ENCODE data around the gene RAD18. TPM values are rescaled to one million over a fixed set of nuclear protein-coding genes. Genes with fewer than 3 reads are reported as not detected.

RAD18 gene, protein sequence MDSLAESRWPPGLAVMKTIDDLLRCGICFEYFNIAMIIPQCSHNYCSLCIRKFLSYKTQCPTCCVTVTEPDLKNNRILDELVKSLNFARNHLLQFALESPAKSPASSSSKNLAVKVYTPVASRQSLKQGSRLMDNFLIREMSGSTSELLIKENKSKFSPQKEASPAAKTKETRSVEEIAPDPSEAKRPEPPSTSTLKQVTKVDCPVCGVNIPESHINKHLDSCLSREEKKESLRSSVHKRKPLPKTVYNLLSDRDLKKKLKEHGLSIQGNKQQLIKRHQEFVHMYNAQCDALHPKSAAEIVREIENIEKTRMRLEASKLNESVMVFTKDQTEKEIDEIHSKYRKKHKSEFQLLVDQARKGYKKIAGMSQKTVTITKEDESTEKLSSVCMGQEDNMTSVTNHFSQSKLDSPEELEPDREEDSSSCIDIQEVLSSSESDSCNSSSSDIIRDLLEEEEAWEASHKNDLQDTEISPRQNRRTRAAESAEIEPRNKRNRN
- 39.1 and 42.5 TPM in 2 replicates for total RNA-seq (2021)
- percentile 89 among the genes with signal in this experiment for Bru-seq, nascent RNA
- BruChase-seq, experiment 1, labeled RNA remaining after a 2-hour chase, result percentile 91 among the genes with signal in this experiment
- percentile 71 among the genes with signal in this experiment for BruChase-seq, experiment 2, labeled RNA remaining after a 6-hour chase
- long read RNA-seq, full-length matches to known transcripts, result 38 of 44 reads
- long read RNA-seq, partial matches to known transcripts, result 1 of 44 reads
- long read RNA-seq, other reads (novel, unspliced or antisense), result 5 of 44 reads

DNA sequence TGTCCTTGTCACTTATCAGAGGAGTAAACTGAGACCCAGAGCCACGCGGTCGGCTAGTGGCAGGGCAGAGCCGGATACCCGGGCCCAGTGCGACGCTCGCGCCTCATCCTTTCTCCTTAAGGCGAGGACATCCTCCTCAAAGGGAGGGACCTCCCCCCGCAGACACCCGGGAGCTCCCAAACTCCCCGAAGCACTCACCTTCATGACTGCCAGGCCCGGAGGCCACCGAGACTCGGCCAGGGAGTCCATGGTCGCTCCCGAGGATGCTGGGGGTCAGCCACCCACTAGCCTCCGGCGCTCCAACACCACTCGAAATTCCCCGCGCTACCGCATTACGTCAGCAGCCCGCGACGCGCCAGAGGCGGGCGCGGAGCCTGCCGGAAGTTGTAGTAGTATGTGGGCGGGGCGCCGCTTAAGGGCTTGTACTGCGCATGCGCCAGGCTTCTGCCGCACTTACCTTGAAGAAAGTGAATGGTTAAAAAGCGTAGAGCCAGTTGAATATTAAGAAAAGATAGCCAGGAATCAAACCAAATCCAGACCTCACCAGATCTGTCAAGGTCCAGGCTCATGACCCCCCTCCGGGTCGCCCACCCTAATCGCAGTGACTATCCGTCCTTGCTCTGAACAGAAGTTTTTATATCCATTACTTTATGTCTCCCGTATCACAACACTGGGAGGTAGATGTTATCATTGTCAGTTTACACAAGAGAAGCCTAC, at the start of gene RAD18:
RAD18 (minus strand) TSS at position 336 of the 717 bp plus-strand sequence; CDS start at position 249, 87 bp downstream.
- Histone ChIP-seq H3K4me1 (ENCODE audit: insufficient read depth, low read length, poor library complexity, severe bottlenecking) (peaks cover 17% of the 10 kb centered on the region), H3K27me3 (replicated peaks; ENCODE audit: insufficient read depth, low read depth, low read length, poor library complexity) (no peaks in the 10 kb centered on the region), H3K36me3 (ENCODE audit: insufficient read depth, low read length, poor library complexity, severe bottlenecking) (peaks cover 6% of the 10 kb centered on the region), H3K27ac (ENCODE audit: low read depth, low read length, poor library complexity, severe bottlenecking) (peak within 1 kb of the TSS; percentile 73), H3K4me3 (ENCODE audit: low read depth, low read length, poor library complexity, severe bottlenecking) (peak within 1 kb of the TSS; percentile 69), H3K9me3 (ENCODE audit: low read depth, low read length, poor library complexity, severe bottlenecking) (no peaks in the 10 kb centered on the region)
- DNase-seq (ENCODE audit: low spot score), result peak; percentile 92
- TF ChIP-seq, protein P1, sequence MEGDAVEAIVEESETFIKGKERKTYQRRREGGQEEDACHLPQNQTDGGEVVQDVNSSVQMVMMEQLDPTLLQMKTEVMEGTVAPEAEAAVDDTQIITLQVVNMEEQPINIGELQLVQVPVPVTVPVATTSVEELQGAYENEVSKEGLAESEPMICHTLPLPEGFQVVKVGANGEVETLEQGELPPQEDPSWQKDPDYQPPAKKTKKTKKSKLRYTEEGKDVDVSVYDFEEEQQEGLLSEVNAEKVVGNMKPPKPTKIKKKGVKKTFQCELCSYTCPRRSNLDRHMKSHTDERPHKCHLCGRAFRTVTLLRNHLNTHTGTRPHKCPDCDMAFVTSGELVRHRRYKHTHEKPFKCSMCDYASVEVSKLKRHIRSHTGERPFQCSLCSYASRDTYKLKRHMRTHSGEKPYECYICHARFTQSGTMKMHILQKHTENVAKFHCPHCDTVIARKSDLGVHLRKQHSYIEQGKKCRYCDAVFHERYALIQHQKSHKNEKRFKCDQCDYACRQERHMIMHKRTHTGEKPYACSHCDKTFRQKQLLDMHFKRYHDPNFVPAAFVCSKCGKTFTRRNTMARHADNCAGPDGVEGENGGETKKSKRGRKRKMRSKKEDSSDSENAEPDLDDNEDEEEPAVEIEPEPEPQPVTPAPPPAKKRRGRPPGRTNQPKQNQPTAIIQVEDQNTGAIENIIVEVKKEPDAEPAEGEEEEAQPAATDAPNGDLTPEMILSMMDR (conservative IDR thresholded peaks at IDR 0.05; ENCODE audit: low read depth, low read length), result no peak
- no peak for TF ChIP-seq EZH2 (IDR thresholded peaks at IDR 0.05; ENCODE audit: borderline replicate concordance, low read depth, low read length, poor library complexity, severe bottlenecking)
- ChIA-PET POLR2A (ENCODE audit: low non-redundant PET) (interaction anchor here (0.6 kb wide), 1 partner anchor 792 kb away, joined by 3 read pairs; no protein-coding TSS in a partner anchor), CTCF (no interaction called here)
- BruUV-seq (replicated peaks), result no TSS peak
- intact Hi-C loops (cut with micrococcal nuclease; ENCODE audit: unreplicated experiment), result no loop called here

- no TSS peak for BruUV-seq (replicated peaks)
- peaks cover 2% of the 10 kb centered on the region for H3K27me3 ChIP-seq (replicated peaks; ENCODE audit: insufficient read depth, low read depth, low read length, poor library complexity)
- POLR2A ChIA-PET (ENCODE audit: low non-redundant PET), result no interaction called here
- no peaks in the 10 kb centered on the region for H3K36me3 ChIP-seq (ENCODE audit: insufficient read depth, low read length, poor library complexity, severe bottlenecking)
- H3K27ac ChIP-seq (ENCODE audit: low read depth, low read length, poor library complexity, severe bottlenecking), result no peak overlapping the region
- intact Hi-C loops (cut with micrococcal nuclease; ENCODE audit: unreplicated experiment), result no loop called here
- DNase-seq (ENCODE audit: low spot score), result no peak
- TF ChIP-seq EZH2 (IDR thresholded peaks at IDR 0.05; ENCODE audit: borderline replicate concordance, low read depth, low read length, poor library complexity, severe bottlenecking), result no peak
- TF ChIP-seq, protein P1 (conservative IDR thresholded peaks at IDR 0.05; ENCODE audit: low read depth, low read length), result no peak
- no peaks in the 10 kb centered on the region for H3K4me1 ChIP-seq (ENCODE audit: insufficient read depth, low read length, poor library complexity, severe bottlenecking)
- no peak overlapping the region for H3K4me3 ChIP-seq (ENCODE audit: low read depth, low read length, poor library complexity, severe bottlenecking)
- H3K9me3 ChIP-seq (ENCODE audit: low read depth, low read length, poor library complexity, severe bottlenecking), result no peaks in the 10 kb centered on the region
- CTCF ChIA-PET, result no interaction called here
These were observed 49.2 kb upstream of the RAD18 start for GRCh38 chr3:9012521-9012920.

DNA sequence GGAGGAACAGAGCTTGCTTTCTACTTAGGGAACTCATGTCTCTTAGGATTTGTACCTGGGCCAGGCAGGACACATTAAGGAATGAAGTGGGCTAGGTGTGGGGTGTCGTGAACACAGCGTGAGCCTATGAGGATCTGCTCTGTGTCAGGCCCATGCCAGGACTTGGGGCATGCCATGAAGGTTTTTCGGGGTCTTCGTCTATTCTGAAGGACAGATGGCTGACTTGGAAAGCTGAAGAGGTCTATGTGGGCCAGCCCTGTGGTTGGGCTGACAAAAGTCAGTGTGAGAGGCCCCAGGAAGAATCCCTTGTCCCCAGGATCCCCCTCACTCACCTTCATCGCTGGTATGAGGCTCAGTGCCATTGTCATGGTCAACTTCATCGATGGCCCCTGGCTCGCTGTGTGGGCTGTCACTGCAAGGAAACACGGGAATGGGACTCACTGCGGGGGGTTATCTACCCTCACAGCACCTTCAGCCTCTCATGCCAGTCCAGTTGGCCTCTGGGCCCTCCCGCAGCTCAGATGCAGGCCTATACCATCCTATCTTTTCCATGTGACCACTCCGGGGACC, 46.8 kb upstream of the RAD18 start:
- Histone ChIP-seq H3K27ac (ENCODE audit: low read depth, low read length, poor library complexity, severe bottlenecking) (no peak overlapping the region), H3K4me1 (ENCODE audit: insufficient read depth, low read length, poor library complexity, severe bottlenecking) (no peaks in the 10 kb centered on the region), H3K9me3 (ENCODE audit: low read depth, low read length, poor library complexity, severe bottlenecking) (no peaks in the 10 kb centered on the region), H3K36me3 (ENCODE audit: insufficient read depth, low read length, poor library complexity, severe bottlenecking) (no peaks in the 10 kb centered on the region), H3K4me3 (ENCODE audit: low read depth, low read length, poor library complexity, severe bottlenecking) (no peak overlapping the region), H3K27me3 (replicated peaks; ENCODE audit: insufficient read depth, low read depth, low read length, poor library complexity) (no peaks in the 10 kb centered on the region)
- BruUV-seq (replicated peaks), result no TSS peak
- intact Hi-C loops (cut with micrococcal nuclease; ENCODE audit: unreplicated experiment), result no loop called here
- POLR2A ChIA-PET (ENCODE audit: low non-redundant PET), result no interaction called here
- no peak for DNase-seq (ENCODE audit: low spot score)
- CTCF ChIA-PET, result no interaction called here
- TF ChIP-seq, protein P1 (conservative IDR thresholded peaks at IDR 0.05; ENCODE audit: low read depth, low read length), result no peak
